KMS-11 (cell line): ENCODE results near the gene MYH14.

Experiments
- H2AFZ ChIP-seq: fragments of 200-600 bp; sonication (generic); 2 replicates; pipeline ENCODE4 v1.6.1; 2016; ENCODE audit warnings: antibody characterized with exemption, mixed run types, low read depth
- H3K27ac ChIP-seq: fragments of 200-600 bp; sonication (generic); 2 replicates; pipeline ENCODE4 v1.6.1; 2016; ENCODE audit warnings: mild to moderate bottlenecking, mixed run types
- H3K27me3 ChIP-seq: fragments of 200-600 bp; sonication (generic); 2 replicates; pipeline ENCODE4 v1.6.1; 2017; ENCODE audit warnings: mild to moderate bottlenecking, low read depth, mixed run types, moderate library complexity; ENCODE audit not compliant: insufficient read depth
- H3K36me3 ChIP-seq: fragments of 200-600 bp; sonication (generic); 2 replicates; pipeline ENCODE4 v1.6.1; 2017; ENCODE audit warnings: mild to moderate bottlenecking, mixed run types; ENCODE audit not compliant: insufficient read depth
- H3K4me1 ChIP-seq: fragments of 200-600 bp; sonication (generic); 2 replicates; pipeline ENCODE4 v1.6.1; 2016; ENCODE audit warnings: mild to moderate bottlenecking, low read depth, mixed run types; ENCODE audit not compliant: poor library complexity, severe bottlenecking
- H3K4me2 ChIP-seq: fragments of 200-600 bp; sonication (generic); 2 replicates; pipeline ENCODE4 v1.7.0; 2016; ENCODE audit warnings: mild to moderate bottlenecking, mixed run types
- H3K4me3 ChIP-seq: fragments of 200-600 bp; sonication (generic); IDR thresholded peaks from 2 replicates; pipeline ENCODE4 v1.6.1; 2017; ENCODE audit warnings: low read depth, low read length, mixed read lengths; ENCODE audit not compliant: insufficient read depth
- H3K79me2 ChIP-seq: fragments of 200-600 bp; sonication (generic); 2 replicates; pipeline ENCODE4 v1.6.1; 2016; ENCODE audit warnings: low read depth, mixed run types; ENCODE audit not compliant: insufficient read depth
- H3K9ac ChIP-seq: fragments of 200-600 bp; sonication (generic); 2 replicates; pipeline ENCODE4 v1.6.1; 2016; ENCODE audit warnings: mild to moderate bottlenecking, mixed run types
- H4K20me1 ChIP-seq: fragments of 200-600 bp; sonication (generic); 2 replicates; pipeline ENCODE4 v1.6.1; 2016; ENCODE audit warnings: mild to moderate bottlenecking, mixed run types; ENCODE audit not compliant: insufficient read depth
- CTCF ChIP-seq: fragments of 200-600 bp; sonication (generic); conservative IDR thresholded peaks from 2 replicates; pipeline ENCODE4 v1.6.1; 2017; ENCODE audit warnings: low read depth, mild to moderate bottlenecking, antibody characterized with exemption, low read length, moderate library complexity, mixed read lengths

Gene MYH14

GRCh38 chr19:50184196-50184595 lies 19.2 kb upstream of the MYH14 start:
- Histone ChIP-seq H2AFZ (no peak overlapping the region), H3K9ac (no peak overlapping the region), H3K4me3 (no peak overlapping the region), H3K27ac (no peak overlapping the region), H3K36me3 (no peaks in the 10 kb centered on the region), H3K4me2 (no peak overlapping the region), H3K4me1 (no peaks in the 10 kb centered on the region), H4K20me1 (no peaks in the 10 kb centered on the region), H3K27me3 (peaks cover 15% of the 10 kb centered on the region; the same call in 1 of the 2 replicates), H3K79me2 (no peaks in the 10 kb centered on the region)
- no peak for TF ChIP-seq CTCF

DNA sequence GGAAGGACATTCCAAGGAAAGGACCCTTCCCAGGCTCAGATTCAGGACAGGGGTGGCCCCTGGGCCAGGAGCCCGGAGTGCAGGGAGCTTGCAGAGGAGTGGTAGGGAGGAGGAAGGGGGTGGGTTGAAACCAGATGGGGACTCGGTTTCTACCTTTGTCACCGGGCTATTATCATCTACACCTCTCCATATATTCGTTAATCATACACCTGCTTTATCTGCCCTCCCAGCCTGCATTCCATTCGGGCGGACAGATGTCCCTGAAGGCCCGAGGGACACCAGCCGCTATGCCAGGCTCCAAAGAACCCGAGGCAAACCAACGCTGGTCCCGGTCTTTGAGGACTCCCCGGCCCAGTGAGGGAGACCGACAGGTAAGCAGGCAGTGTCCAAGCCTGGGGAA lies 15.5 kb upstream of the MYH14 start:
- no peaks in the 10 kb centered on the region for H3K4me1 ChIP-seq
- H3K27me3 ChIP-seq: peaks cover 18% of the 10 kb centered on the region; the same call in 1 of the 2 replicates
- H3K4me2 ChIP-seq: no peak overlapping the region
- H3K9ac ChIP-seq: no peak overlapping the region
- H3K79me2 ChIP-seq: no peaks in the 10 kb centered on the region
- no peak overlapping the region for H2AFZ ChIP-seq
- H4K20me1 ChIP-seq: no peaks in the 10 kb centered on the region
- H3K4me3 ChIP-seq: no peak overlapping the region
- H3K27ac ChIP-seq: no peak overlapping the region
- TF ChIP-seq CTCF: no peak
- no peaks in the 10 kb centered on the region for H3K36me3 ChIP-seq

DNA sequence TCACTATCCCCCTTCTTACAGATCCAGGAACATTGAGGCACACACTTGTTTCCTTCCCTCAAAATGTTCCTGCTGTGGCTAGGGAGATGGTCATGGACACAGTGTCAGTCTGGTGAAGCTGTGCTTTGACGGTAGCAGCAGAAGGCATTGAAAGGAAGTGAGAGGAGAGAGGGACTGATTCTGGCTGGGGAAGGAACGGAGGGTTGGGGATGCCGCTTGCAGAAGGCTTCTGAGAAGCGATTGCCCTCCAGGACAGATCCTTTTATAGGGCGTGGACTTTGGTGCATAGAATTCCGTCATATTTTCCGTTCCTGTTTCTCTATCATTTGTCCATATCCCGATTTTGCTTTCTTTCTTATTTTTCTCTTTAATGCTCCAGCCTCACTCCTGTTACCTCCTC lies 14.1 kb upstream of the MYH14 start:
- no peak overlapping the region for H2AFZ ChIP-seq
- H3K4me1 ChIP-seq: no peaks in the 10 kb centered on the region
- H4K20me1 ChIP-seq: no peaks in the 10 kb centered on the region
- no peak overlapping the region for H3K27ac ChIP-seq
- no peak overlapping the region for H3K9ac ChIP-seq
- TF ChIP-seq CTCF: no peak
- no peak overlapping the region for H3K4me3 ChIP-seq
- H3K79me2 ChIP-seq: no peaks in the 10 kb centered on the region
- H3K36me3 ChIP-seq: no peaks in the 10 kb centered on the region
- H3K27me3 ChIP-seq: peaks cover 18% of the 10 kb centered on the region; the same call in 1 of the 2 replicates
- no peak overlapping the region for H3K4me2 ChIP-seq

DNA sequence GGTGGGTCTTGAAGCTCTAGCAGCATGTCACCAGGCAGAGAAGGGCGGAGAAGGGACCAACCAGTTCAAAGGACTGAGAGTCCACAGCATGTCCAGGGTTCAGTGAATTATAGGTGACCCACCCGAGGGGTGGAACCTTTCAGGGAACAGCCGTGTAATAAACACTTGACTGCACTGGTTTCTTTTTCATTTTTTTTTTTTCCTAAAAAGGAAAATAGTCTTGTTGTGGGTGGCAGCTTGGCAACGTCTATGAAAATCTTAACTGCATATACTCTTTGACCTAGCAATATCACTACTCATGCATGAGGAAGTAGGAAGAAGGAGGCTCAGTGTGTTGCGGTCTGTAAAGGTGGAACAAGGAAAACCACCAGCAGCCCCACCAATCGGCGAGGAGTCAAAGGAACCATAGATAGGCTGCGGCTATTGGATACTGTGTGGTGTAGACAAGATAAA lies 13.0 kb upstream of the MYH14 start:
- H3K27me3 ChIP-seq: peaks cover 18% of the 10 kb centered on the region; the same call in 1 of the 2 replicates
- H3K79me2 ChIP-seq: no peaks in the 10 kb centered on the region
- no peaks in the 10 kb centered on the region for H3K36me3 ChIP-seq
- H3K4me3 ChIP-seq: no peak overlapping the region
- no peaks in the 10 kb centered on the region for H3K4me1 ChIP-seq
- no peak overlapping the region for H3K9ac ChIP-seq
- H4K20me1 ChIP-seq: no peaks in the 10 kb centered on the region
- no peak overlapping the region for H3K4me2 ChIP-seq
- no peak for TF ChIP-seq CTCF
- H3K27ac ChIP-seq: no peak overlapping the region
- H2AFZ ChIP-seq: no peak overlapping the region
